OCI-LY3 (cell line): ENCODE results near the gene BANK1.

Experiments
- EZH2phosphoT487 ChIP-seq: fragments of 200-600 bp; shearing (Covaris generic); IDR thresholded peaks from 2 replicates; pipeline ENCODE4 v1.6.1; 2018; ENCODE audit warnings: antibody characterized with exemption, mixed run types, low read depth
- TF ChIP-seq, protein P1 (sequence below): fragments of 200-600, 300-600 bp; sonication (generic); IDR thresholded peaks from 2 replicates; pipeline ENCODE4 v1.5.1; 2014; ENCODE audit warnings: antibody characterized with exemption, low read length, low read depth

GRCh38 chr4:101835121-101835904 lies 44.8 kb downstream of the BANK1 start:
- TF ChIP-seq, protein P1, sequence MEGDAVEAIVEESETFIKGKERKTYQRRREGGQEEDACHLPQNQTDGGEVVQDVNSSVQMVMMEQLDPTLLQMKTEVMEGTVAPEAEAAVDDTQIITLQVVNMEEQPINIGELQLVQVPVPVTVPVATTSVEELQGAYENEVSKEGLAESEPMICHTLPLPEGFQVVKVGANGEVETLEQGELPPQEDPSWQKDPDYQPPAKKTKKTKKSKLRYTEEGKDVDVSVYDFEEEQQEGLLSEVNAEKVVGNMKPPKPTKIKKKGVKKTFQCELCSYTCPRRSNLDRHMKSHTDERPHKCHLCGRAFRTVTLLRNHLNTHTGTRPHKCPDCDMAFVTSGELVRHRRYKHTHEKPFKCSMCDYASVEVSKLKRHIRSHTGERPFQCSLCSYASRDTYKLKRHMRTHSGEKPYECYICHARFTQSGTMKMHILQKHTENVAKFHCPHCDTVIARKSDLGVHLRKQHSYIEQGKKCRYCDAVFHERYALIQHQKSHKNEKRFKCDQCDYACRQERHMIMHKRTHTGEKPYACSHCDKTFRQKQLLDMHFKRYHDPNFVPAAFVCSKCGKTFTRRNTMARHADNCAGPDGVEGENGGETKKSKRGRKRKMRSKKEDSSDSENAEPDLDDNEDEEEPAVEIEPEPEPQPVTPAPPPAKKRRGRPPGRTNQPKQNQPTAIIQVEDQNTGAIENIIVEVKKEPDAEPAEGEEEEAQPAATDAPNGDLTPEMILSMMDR, result no peak
- TF ChIP-seq EZH2phosphoT487, result no peak
